AG04450 (cell line): ENCODE results near the gene CYSRT1. TPM values are rescaled to one million over a fixed set of nuclear protein-coding genes. Genes with fewer than 3 reads are reported as not detected.

Experiments used
- CTCF ChIA-PET: fragments of 300-600, 350-600 bp; formaldehyde crosslinking; extraction: SDS; loops from one replicate; lab custom pipeline; 2022; ENCODE audit warnings: antibody characterized with exemption, inconsistent platforms; lab: Charles Lee
- POLR2A ChIA-PET: fragments of 350-600 bp; formaldehyde crosslinking; extraction: SDS; loops from one replicate; lab custom pipeline; 2021; ENCODE audit warnings: antibody characterized with exemption, inconsistent platforms; lab: Yijun Ruan, JAX
- DNase-seq: peaks from one replicate; pipeline ENCODE4 v3.0.0-alpha.2; 2011; ENCODE audit warnings: low read depth, low spot score
- H3K27ac ChIP-seq: one replicate; pipeline ENCODE4 v1.5.1; 2012; ENCODE audit warnings: low read depth, low read length, control low read depth
- H3K27me3 ChIP-seq: one replicate; pipeline ENCODE4 v1.6.0; 2012; ENCODE audit warnings: low read length; ENCODE audit not compliant: control insufficient read depth, insufficient read depth
- H3K4me3 ChIP-seq: 2 replicates; pipeline ENCODE4 v1.5.1; 2011; ENCODE audit warnings: mild to moderate bottlenecking, low read depth, low read length, control low read depth
- H3K9me3 ChIP-seq: 2 replicates; pipeline ENCODE4 v1.5.1; 2012; ENCODE audit warnings: low read length; ENCODE audit not compliant: control insufficient read depth, insufficient read depth
- polyA plus RNA-seq: library from polyadenylated mRNA; depleted of rRNA; stranded (reverse); fragments of >200 nt; gene quantifications from 2 replicates; pipeline ENCODE4 v1.2.3, GENCODE V29; 2011
- TF ChIP-seq, protein P1 (sequence below): IDR thresholded peaks from 2 replicates; pipeline ENCODE4 v1.5.1; 2011; ENCODE audit warnings: low read depth, low read length, control low read depth, inconsistent platforms

The CYSRT1 gene
- polyA plus RNA-seq, 1 experiment = 0.27 TPM

DNA sequence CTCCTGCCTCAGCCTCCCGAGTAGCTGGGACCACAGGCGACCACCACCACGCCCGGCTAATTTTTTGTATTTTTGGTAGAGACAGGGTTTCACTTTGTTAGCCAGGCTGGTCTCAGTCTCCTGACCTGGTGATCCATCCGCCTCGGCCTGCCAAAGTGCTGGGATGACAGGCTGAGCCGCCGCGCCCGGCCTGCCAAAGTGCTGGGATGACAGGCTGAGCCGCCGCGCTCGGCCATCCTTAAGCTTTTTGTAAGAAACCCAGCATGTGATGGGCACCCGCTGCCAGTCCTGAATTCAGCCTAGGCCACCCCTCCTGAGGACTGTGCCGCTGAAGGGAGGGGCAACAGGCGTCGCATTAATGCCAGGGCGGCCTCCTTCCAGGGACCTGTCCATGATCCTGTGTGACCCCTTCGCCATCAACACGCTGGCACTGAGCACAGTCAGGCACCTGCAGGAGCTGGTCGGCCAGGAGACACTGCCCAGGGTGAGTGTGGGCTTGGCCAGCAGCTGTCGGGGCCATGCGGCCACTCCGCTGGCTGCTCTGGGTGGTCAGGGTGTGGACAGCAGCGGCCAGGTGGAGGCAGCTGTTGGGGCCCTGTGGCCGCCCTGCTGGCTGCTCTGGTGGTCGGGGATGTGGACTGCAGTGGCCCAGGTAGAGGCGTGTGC, 40.7 kb downstream of the CYSRT1 start:
- Histone ChIP-seq H3K27ac (no peak overlapping the region), H3K4me3 (no peak overlapping the region), H3K27me3 (no peaks in the 10 kb centered on the region), H3K9me3 (no peaks in the 10 kb centered on the region; the same call in 1 of the 2 replicates)
- TF ChIP-seq, protein P1, sequence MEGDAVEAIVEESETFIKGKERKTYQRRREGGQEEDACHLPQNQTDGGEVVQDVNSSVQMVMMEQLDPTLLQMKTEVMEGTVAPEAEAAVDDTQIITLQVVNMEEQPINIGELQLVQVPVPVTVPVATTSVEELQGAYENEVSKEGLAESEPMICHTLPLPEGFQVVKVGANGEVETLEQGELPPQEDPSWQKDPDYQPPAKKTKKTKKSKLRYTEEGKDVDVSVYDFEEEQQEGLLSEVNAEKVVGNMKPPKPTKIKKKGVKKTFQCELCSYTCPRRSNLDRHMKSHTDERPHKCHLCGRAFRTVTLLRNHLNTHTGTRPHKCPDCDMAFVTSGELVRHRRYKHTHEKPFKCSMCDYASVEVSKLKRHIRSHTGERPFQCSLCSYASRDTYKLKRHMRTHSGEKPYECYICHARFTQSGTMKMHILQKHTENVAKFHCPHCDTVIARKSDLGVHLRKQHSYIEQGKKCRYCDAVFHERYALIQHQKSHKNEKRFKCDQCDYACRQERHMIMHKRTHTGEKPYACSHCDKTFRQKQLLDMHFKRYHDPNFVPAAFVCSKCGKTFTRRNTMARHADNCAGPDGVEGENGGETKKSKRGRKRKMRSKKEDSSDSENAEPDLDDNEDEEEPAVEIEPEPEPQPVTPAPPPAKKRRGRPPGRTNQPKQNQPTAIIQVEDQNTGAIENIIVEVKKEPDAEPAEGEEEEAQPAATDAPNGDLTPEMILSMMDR = no peak
- ChIA-PET CTCF (no interaction called here), POLR2A (interaction anchor here (0.8 to 1.3 kb wide), 3 partner anchors 9 to 25 kb away, joined by 3 to 5 read pairs (median 3); partner anchors contain the start of gene TOR4A)
- DNase-seq = no peak

- POLR2A ChIA-PET = interaction anchor here (0.9 to 1.3 kb wide), 3 partner anchors 10 to 26 kb away, joined by 3 to 5 read pairs (median 3); partner anchors contain the start of genes TOR4A and TUBB4B
- Histone ChIP-seq H3K27me3 (no peaks in the 10 kb centered on the region), H3K27ac (no peak overlapping the region), H3K4me3 (no peak overlapping the region), H3K9me3 (no peaks in the 10 kb centered on the region; the same call in 1 of the 2 replicates)
- TF ChIP-seq, protein P1 = no peak
- DNase-seq = no peak
- CTCF ChIA-PET = no interaction called here
Measured at GRCh38 chr9:137266162-137266527, 41.2 kb downstream of the CYSRT1 start.

- Histone ChIP-seq H3K9me3 (no peaks in the 10 kb centered on the region; the same call in 1 of the 2 replicates), H3K4me3 (no peak overlapping the region), H3K27me3 (no peaks in the 10 kb centered on the region), H3K27ac (no peak overlapping the region)
- POLR2A ChIA-PET = interaction anchor here (0.9 to 1.0 kb wide), 2 partner anchors 10 to 26 kb away, joined by 3 read pairs; partner anchors contain the start of gene TUBB4B
- DNase-seq = no peak
- CTCF ChIA-PET = no interaction called here
- TF ChIP-seq, protein P1 = no peak
Measured at GRCh38 chr9:137266585-137267453, 41.8 kb downstream of the CYSRT1 start.

DNA sequence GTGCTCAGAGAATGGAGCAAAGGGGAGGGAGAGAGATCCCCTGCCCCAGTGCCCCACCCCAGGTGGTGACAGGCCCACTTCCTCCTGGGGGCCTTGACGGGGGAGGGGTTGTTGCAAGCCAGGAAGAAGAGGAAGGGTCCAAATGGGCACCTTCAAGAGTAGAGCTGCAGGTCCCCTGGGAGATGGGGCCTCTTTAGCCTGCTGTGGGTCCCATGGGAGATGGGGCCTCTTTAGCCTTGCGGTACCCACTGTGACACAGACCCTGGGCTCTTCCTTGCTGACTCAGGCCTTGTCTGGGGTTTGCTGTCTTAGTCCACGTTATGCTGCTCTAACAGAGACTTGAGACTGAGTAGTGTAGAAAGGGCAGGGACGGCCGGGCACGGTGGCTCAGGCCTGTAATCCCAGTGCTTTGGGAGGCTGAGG, 43.0 kb downstream of the CYSRT1 start:
- TF ChIP-seq, protein P1 = no peak
- DNase-seq = no peak
- Histone ChIP-seq H3K9me3 (no peaks in the 10 kb centered on the region; the same call in 1 of the 2 replicates), H3K27me3 (no peaks in the 10 kb centered on the region), H3K4me3 (no peak overlapping the region), H3K27ac (peak overlapping the region; percentile 57)
- CTCF ChIA-PET = no interaction called here
- POLR2A ChIA-PET = interaction anchor here (0.7 to 2.6 kb wide), 2 partner anchors 10 to 27 kb away, joined by 4 to 9 read pairs; partner anchors contain the start of genes TOR4A and TUBB4B
